Stimulated activated CD8-positive, alpha-beta memory T cell treated with anti-CD3 and anti-CD28 coated beads, Interleukin-7, amount 100 ng/mL, for 4 hours (primary cell): ENCODE data around the gene SLAMF9.

ENCODE experiments used
- DNase-seq, 2 donors: peaks; one replicate each; pipeline ENCODE4 v3.0.0-alpha.2; 2020; ENCODE audit warnings: low read depth in 2 of 2

The SLAMF9 gene

DNA sequence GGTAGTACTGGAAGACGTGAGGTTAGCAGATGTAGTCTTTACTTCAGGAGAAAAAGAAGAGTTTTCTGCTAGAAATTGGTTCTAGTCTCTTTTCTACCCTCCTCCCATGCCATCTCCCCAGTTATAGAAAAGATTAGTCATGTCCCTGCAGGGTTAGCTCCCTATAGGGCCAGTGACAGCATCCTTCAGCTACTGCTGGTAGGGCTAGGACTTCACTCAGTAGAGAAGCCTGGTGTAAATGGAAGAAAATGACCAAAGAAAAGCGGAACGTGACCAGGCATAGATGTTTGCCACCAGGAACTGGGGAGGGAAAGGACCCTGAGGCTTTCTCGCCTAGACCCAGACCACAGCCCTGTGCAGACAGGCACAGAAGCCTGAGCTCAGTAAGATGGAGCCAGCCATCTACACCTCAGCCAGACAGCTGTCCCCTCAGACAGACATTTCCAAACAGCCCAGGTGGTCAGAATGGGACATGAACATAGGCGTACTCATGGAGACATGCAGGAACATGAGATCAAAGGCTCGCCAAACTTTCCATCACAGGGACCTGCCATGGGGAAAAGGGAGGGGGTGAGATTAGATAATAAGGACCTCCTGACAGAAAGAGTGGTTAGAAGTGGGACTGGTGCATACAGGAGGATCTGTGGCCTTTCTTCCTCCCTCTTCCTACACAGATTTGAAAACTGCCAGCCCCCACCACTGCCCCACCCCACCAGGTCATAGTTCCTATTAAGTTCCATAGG lies 23.5 kb upstream of the SLAMF9 start:
- DNase-seq: no peak

GRCh38 chr1:159974350-159974965 lies 20.4 kb upstream of the SLAMF9 start:
- DNase-seq: no peak

DNA sequence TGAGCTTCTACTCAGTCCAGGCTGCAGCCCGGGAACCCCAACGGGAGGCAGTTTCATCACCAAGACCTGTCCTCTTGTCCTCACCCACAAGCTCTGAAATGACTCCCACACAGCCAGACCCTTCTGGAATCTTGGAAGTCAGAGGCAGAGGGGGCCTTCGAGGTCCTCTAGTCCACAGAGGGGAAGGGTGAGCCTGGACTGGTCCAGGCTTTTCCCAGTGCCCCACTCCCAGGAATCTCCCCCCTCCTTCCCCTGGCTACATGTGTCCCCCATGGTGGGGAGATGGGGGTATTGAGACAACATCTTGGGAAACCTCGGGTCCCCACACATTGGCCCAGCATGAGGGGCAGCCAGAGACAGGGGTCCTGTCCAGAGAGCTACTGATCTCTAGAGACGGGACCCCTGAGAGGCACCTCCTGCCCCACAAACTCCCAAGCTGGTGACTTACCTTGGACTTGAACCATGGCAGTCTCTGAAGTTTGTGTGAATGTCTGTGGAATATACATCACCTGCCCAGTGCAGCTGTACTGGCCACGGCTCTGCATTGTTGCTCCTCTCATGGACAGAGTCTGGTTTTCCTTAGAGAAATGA lies 19.4 kb upstream of the SLAMF9 start:
- no peak for DNase-seq

- DNase-seq: no peak
These were observed 18.6 kb upstream of the SLAMF9 start for GRCh38 chr1:159972443-159973205.

GRCh38 chr1:159970932-159971342 lies 16.9 kb upstream of the SLAMF9 start:
- no peak for DNase-seq

DNA sequence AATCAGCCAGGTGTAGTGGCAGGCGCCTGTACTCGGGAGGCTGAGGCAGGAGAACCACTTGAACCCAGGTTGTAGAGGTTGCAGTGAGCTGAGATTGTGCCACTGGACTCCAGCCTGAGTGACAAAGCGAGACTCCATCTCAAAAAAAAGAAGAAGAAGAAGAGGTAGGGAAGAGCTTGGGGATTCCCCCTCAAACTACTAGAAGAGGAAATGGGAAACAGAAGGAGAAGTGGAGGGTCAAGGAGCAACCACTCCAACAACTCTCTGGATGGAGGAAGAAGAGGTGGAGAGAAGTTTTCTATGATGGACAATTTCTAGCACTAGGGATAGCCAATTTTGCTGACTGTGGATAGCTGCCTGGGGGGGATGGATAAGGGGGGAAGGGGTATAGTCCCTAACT lies 14.9 kb upstream of the SLAMF9 start:
- no peak for DNase-seq

DNA sequence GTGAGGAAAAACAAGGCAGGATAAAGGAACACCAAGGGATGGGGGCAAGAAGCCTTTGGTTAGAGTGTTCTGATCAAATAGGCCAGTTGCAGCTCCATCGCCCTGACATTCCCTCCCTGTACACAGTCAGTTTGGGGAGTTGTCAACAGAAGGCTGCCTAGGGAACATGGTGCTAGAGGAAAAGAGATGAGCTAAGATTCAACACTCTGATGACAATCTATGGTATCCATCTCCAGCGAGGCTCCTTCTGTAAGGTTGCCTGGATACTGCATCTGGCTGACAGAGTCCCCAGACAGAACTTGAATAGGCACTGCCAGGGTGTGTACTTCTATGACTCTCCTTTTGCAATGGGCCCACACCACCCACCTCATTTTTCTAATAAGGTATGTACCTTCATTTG lies 11.2 kb upstream of the SLAMF9 start:
- DNase-seq: no peak

GRCh38 chr1:159964144-159964543 lies 10.1 kb upstream of the SLAMF9 start:
- no peak for DNase-seq

GRCh38 chr1:159962176-159962575 lies 8.1 kb upstream of the SLAMF9 start:
- DNase-seq: no peak

GRCh38 chr1:159961636-159962035 lies 7.6 kb upstream of the SLAMF9 start:
- no peak for DNase-seq

DNA sequence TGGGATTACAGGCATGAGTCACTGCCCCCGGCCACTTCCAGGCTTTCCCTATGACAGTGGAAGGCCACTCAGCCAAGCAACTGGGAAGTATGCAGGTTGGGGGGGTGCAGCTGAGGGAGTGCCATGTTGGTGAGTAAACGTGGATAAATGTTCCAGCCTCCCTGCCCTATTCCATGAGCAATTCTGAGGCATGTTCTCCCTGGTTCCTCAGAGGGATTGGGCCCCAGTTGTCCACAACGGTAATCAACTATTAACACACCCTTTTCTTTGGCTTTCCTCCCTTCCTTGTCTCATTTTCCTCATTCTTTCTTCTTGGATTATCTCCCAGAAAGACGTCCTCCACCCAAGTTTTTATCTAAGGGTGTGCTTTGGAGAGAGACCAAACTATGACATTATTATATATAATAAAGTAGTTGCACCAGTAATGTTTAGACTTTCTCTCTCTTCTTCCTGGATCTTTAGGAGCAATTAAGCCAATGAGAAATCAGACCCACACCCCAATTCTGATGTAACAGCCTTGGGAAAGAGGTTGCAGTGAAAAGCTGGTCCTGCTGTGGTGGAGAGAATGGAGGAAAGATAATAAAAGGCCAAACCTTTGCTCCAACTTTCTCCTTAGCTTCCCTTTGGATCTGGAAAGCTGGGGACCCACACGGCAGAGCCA lies 6.8 kb upstream of the SLAMF9 start:
- no peak for DNase-seq

- DNase-seq: no peak
These were observed 5.4 kb upstream of the SLAMF9 start for GRCh38 chr1:159959451-159959850.

DNA sequence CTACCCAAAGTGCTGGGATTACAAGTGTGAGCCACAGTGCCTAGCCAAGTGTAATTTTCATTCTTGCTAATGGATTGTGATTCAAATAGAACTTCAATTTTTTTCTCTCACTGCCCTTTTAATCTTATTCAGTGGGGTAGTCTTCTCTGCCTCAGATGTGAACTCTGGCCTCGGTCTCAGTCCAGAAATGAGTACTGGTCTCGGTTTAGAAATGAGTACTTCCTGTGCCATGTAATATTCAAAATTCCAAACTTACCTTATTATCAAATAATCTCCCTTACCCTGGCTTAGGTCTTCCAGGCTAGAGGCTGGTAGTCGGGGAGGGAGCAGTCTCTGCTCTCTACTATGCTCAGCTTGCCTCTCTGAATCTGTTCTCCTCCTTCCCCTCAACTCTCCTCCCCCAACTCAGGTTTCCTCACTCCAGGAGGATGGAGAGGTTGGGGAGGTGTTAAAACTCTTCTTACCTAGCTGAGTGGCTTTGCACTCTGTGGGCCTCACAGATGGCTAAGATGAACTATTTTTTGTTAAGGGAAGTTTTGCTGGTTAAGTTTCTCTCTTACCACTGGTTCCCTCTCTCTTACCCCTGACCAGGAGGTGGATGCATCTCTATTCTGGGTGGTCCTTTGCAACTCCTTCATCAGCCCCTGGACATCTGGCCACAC lies 4.8 kb upstream of the SLAMF9 start:
- DNase-seq: no peak

- no peak for DNase-seq
These were observed 3.8 kb upstream of the SLAMF9 start for GRCh38 chr1:159957824-159958268.

GRCh38 chr1:159955456-159955855 lies 1.4 kb upstream of the SLAMF9 start:
- no peak for DNase-seq

DNA sequence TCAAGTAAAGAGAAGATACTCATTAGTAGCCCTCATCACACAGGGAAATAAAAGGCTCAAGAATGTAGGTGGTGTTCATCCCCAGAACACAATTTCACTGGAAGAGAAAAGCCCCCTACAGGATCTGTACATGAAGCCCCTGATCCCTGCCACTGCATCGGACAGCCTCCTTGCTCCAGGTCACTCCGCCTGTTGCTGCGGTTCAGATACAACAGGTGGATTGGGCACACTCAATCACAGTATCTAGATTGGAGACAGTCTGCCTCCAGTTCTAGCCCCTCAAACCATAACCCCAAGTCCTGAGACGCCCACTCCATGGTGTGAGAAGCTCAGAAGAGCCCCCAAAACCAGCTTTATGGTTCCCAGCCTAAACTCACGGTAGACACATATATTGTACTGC lies 1.1 kb downstream of the SLAMF9 start:
- DNase-seq: no peak

DNA sequence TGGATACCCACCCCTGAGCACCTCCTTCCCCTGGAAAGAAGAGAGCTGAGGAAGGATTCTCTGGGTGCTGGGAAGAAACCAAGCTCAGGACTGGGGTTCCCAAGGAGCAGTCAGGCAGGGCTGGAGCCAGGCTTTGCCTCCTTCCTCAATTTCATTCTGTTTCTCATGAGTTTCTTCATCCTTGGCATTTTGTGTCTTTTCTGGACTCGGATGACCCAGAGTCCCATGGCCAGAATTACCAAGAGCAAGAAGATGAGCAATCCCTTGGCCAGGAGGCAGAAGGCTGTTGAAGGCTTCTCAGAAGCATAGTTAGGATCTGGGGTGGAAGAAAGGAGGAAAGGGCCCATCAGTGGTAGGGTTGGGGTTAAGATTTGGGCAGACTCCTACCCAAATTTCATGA lies 2.5 kb downstream of the SLAMF9 start:
- DNase-seq: no peak

- no peak for DNase-seq
These were observed 3.0 kb downstream of the SLAMF9 start for GRCh38 chr1:159951016-159951415.

GRCh38 chr1:159949981-159950381 lies 4.1 kb downstream of the SLAMF9 start:
- no peak for DNase-seq

DNA sequence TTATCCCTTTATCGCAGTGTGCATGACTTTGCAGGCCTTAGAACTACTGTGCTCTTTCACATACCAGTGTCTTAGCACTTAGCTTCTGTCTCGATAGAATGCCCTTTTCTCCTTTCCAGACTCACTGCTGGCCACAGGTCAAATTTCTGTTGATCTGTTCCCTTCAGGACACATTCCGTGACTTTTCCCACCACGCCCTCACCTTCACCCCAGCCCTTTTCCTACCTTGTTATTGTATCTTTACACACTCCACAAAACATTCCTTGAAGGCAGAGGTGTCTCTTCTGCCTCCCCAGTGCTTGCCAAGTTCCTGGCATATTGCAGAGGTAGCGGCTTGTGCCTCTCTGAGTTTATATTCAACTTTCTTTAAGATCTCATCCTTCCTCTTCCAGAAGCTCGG lies 4.9 kb downstream of the SLAMF9 start:
- DNase-seq: no peak

DNA sequence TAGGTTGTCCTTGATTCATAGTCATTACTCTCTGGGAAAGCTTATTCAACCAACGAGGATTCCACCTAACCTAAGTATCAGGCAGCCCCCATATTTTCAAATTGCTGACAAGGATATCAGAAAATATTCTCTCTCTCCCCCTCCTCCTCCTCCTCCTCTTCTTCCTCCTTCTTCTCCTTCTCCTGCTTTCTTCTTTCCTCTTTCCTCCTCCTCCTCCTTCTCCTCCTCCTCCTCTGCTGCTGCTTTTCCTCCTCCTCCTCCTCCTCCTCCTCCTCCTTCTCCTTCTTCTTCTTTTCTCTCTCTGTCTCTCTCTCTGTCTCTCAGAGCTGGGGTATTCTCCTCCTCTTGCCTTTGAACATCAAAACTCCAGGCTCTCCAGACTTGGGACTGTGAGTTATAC lies 6.1 kb downstream of the SLAMF9 start:
- no peak for DNase-seq
